Adrenal gland (tissue), 5 donors: ENCODE measurements around the gene OPRD1.

Experiments used
- POLR2A ChIP-seq, 2 donors: fragments of 450-650 bp; IDR thresholded peaks; one replicate each; pipeline ENCODE4 v1.6.1; 2017; ENCODE audit warnings: antibody characterized with exemption in 2 of 2, mild to moderate bottlenecking in 2 of 2, moderate library complexity in 1 of 2
- TF ChIP-seq, protein P1 (sequence below), 6 experiments: fragments of 450-650 bp in 4 of 6; fragments of 200-600 bp in 2 of 6; sonication (generic) in 1 of 6; IDR thresholded peaks; 1 replicate in 5 of 6; 2 replicates in 1 of 6; pipeline versions ENCODE4 v1.5.1 to v1.8.0; 2016 to 2021; ENCODE audit warnings: antibody characterized with exemption in 6 of 6, mild to moderate bottlenecking in 2 of 6, moderate library complexity in 1 of 6
- donor health status: DM: no; HTN: no; CAD: no.

DNA sequence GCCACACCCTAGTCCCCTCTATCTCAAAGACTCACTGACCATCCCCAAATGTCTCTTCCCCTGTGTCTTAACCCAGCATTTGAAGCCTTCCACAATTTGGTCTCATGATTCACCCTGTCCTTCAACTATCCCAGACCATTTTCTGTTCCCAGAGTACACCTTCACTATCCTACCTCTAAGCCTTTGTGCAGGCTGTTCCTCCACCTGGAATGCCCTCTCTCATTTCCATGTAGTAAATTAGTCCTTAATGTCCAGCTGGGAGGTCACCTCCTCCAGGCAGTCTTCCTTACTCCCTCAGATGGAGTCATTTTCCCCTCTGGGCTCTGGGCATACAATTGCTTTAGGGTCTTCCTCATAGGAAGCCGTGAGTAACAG is 71.3 kb downstream of the OPRD1 start:
- TF ChIP-seq, protein P1, sequence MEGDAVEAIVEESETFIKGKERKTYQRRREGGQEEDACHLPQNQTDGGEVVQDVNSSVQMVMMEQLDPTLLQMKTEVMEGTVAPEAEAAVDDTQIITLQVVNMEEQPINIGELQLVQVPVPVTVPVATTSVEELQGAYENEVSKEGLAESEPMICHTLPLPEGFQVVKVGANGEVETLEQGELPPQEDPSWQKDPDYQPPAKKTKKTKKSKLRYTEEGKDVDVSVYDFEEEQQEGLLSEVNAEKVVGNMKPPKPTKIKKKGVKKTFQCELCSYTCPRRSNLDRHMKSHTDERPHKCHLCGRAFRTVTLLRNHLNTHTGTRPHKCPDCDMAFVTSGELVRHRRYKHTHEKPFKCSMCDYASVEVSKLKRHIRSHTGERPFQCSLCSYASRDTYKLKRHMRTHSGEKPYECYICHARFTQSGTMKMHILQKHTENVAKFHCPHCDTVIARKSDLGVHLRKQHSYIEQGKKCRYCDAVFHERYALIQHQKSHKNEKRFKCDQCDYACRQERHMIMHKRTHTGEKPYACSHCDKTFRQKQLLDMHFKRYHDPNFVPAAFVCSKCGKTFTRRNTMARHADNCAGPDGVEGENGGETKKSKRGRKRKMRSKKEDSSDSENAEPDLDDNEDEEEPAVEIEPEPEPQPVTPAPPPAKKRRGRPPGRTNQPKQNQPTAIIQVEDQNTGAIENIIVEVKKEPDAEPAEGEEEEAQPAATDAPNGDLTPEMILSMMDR (IDR thresholded peaks at IDR 0.05) = no peak
- no peak for TF ChIP-seq POLR2A (IDR thresholded peaks at IDR 0.05)
